Esophagus squamous epithelium (tissue), 5 donors: ENCODE measurements around the gene COL6A2. TPM values are rescaled to one million over a fixed set of nuclear protein-coding genes. Genes with fewer than 3 reads are reported as not detected.
"Not testable (repeated sequence)": the region's sequence is repeated elsewhere in the genome, so short reads cannot be mapped to it uniquely, and the experiment has no call there.

ENCODE experiments used
- DNase-seq: peaks from one replicate; lab custom pipeline; 2025; lab: John Stamatoyannopoulos, UW
- H3K27ac ChIP-seq, 4 donors: fragments of 200-600 bp; sonication (generic); one replicate each; pipeline ENCODE4 v1.5.1; 2016 to 2019; ENCODE audit warnings: mild to moderate bottlenecking in 1 of 4
- H3K27me3 ChIP-seq, 4 donors: fragments of 200-600 bp; sonication (generic); 1 replicate in 3 of 4; 2 replicates in 1 of 4; pipeline versions ENCODE4 v1.5.1 to v1.6.0; 2017 to 2021; ENCODE audit warnings: antibody characterized with exemption in 1 of 4
- H3K36me3 ChIP-seq, 3 donors: fragments of 200-600 bp; sonication (generic); one replicate each; pipeline ENCODE4 v1.5.1; 2016 to 2019
- H3K4me1 ChIP-seq, 3 donors: fragments of 200-600 bp; sonication (generic); one replicate each; pipeline ENCODE4 v1.5.1; 2017 to 2019
- H3K4me3 ChIP-seq, 4 donors: fragments of 200-600 bp; sonication (generic); 1 replicate in 3 of 4; 2 replicates in 1 of 4; pipeline ENCODE4 v1.5.1; 2016 to 2019; ENCODE audit warnings: mild to moderate bottlenecking in 2 of 4, moderate library complexity in 1 of 4
- H3K9me3 ChIP-seq, 3 donors: fragments of 200-600 bp; sonication (generic); one replicate each; pipeline ENCODE4 v1.5.1; 2016 to 2019
- POLR2A ChIP-seq, 4 donors: fragments of 450-650 bp; IDR thresholded peaks; one replicate each; pipeline ENCODE4 v1.6.1; 2017; ENCODE audit warnings: antibody characterized with exemption in 4 of 4, mild to moderate bottlenecking in 4 of 4, moderate library complexity in 3 of 4
- WGBS, 2 donors: methylation state at CpG; one replicate each; pipeline ENCODE4 v1.1.5; 2018; 5-methylcytosine and 5-hydroxymethylcytosine counted together
- intact Hi-C: fragments of 100-400 bp; cut with DNase I; formaldehyde crosslinking; loops from one replicate; pipeline ENCODE4 v1.15.0; 2022
- total RNA-seq, 4 donors: library from RNA; depleted of rRNA; stranded (reverse); fragments of >200 nt; gene quantifications; one replicate each; pipeline ENCODE4 v1.1.0, GENCODE V29; 2016
- TF ChIP-seq, protein P1 (sequence below), 6 experiments: fragments of 450-650 bp in 4 of 6; fragments of 200-600 bp in 2 of 6; sonication (generic) in 2 of 6; IDR thresholded peaks; one replicate each; pipeline ENCODE4 v1.5.1; 2016 to 2019; ENCODE audit warnings: antibody characterized with exemption in 6 of 6, mild to moderate bottlenecking in 4 of 6, moderate library complexity in 4 of 6
- donor health status: DM: yes; HTN: yes; CAD: no.

The COL6A2 gene
- total RNA-seq, 4 donors from 2014 or later: 23.0 to 328 (median 62.0) TPM

- WGBS, 2 donors: 12 to 63% methylated on average over 2 of the region's 2 CpGs
- Histone ChIP-seq H3K9me3 (peaks cover 0 to 4% (median 0%) of the 10 kb centered on the region in 3 donors), H3K4me3 (no peak overlapping the region), H3K27ac (no peak overlapping the region), H3K27me3 (peaks cover 0 to 12% (median 0%) of the 10 kb centered on the region in 4 donors), H3K4me1 (no peaks in the 10 kb centered on the region), H3K36me3 (no peaks in the 10 kb centered on the region)
- intact Hi-C loops: no loop called here
- TF ChIP-seq POLR2A (IDR thresholded peaks at IDR 0.05): no peak
- TF ChIP-seq, protein P1, sequence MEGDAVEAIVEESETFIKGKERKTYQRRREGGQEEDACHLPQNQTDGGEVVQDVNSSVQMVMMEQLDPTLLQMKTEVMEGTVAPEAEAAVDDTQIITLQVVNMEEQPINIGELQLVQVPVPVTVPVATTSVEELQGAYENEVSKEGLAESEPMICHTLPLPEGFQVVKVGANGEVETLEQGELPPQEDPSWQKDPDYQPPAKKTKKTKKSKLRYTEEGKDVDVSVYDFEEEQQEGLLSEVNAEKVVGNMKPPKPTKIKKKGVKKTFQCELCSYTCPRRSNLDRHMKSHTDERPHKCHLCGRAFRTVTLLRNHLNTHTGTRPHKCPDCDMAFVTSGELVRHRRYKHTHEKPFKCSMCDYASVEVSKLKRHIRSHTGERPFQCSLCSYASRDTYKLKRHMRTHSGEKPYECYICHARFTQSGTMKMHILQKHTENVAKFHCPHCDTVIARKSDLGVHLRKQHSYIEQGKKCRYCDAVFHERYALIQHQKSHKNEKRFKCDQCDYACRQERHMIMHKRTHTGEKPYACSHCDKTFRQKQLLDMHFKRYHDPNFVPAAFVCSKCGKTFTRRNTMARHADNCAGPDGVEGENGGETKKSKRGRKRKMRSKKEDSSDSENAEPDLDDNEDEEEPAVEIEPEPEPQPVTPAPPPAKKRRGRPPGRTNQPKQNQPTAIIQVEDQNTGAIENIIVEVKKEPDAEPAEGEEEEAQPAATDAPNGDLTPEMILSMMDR (IDR thresholded peaks at IDR 0.05): no peak
- DNase-seq: no peak
These were observed 73.7 kb downstream of the COL6A2 start for GRCh38 chr21:46171585-46171984.

DNA sequence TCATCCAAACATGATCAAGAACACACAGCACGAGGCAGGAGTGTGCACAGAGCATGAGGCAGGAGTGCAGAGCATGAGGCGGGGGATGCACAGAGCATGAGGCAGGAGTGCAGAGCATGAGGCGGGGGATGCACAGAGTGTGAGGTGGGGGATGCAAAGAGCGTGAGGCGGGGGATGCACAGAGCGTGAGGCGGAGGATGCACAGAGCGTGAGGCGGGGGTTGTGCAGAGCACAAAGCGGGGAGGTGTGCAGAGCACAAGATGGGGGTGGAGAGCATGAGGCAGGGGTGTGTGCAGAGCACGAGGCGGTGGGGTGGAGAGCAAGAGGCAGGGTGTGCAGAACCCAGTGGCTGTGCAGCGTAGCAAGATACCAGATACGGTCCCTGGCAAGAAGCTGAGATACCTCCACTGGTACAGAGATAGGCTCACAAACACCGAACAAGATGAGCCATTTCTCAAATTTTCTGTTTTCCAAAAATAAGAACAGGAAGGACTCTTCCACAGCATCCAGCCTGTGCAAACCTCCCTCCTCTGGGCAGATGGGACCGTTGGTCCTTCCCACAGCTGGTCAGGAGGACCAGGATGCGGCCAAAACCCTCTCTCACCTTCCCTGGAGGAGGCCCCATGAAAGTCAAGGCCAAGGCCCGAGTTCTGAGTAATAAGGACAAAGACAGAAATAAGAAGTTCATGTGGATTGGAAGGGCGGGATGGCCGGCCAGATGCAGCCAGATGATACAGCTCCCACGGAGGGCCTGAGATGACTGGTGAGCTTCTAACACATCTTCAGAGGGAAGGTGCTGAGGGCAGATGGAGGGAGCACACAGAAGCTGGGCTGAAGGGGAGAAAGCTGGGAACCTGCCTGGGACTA lies 74.3 kb downstream of the COL6A2 start:
- H3K27me3 ChIP-seq: peaks cover 0 to 12% (median 0%) of the 10 kb centered on the region in 4 donors
- intact Hi-C loops: no loop called here
- H3K36me3 ChIP-seq: no peaks in the 10 kb centered on the region
- TF ChIP-seq, protein P1 (IDR thresholded peaks at IDR 0.05): no peak
- TF ChIP-seq POLR2A (IDR thresholded peaks at IDR 0.05): no peak
- 82 to 86% methylated on average over 20 of the region's 21 CpGs for WGBS, 2 donors
- H3K27ac ChIP-seq: no peak overlapping the region
- no peak overlapping the region for H3K4me3 ChIP-seq
- DNase-seq: no peak
- H3K9me3 ChIP-seq: peaks cover 0 to 4% (median 3%) of the 10 kb centered on the region in 3 donors
- H3K4me1 ChIP-seq: no peaks in the 10 kb centered on the region

DNA sequence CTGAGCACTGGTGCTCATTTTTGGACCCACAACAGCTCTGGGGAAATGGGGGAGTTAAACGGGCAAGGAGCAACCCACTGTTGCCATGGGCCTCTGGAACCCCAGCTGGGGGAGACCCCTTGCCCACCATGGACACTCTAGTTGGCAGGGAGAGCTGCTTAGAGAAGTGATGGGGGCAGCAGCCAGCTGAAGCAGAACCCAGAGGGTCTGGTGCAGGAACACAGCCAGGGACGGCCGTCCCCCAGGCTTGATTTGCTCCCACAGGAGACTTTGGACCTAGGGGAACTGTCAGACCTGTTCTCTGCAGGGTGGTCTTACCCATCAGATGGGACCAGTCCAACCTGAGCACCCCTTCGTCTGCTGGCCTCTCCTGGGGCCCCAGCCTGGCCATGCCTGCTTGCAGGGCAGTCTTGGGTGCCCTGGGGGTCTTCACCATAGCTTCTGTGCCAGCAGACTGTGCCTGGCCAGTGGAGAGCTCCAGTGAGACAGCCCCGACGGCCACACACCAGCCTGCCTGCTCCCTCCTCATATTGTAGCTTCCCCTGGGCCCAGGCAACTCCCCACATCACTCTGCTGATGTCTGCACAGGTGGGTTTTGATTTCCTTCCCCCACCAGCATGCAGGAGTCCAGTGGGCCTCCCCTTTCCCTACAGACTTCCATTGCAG lies 75.1 kb downstream of the COL6A2 start:
- no peak overlapping the region for H3K27ac ChIP-seq
- peaks cover 0 to 12% (median 0%) of the 10 kb centered on the region in 4 donors for H3K27me3 ChIP-seq
- WGBS, 2 donors: 70 to 82% methylated on average over 2 to 4 of the region's 6 CpGs
- TF ChIP-seq POLR2A (IDR thresholded peaks at IDR 0.05): no peak
- TF ChIP-seq, protein P1 (IDR thresholded peaks at IDR 0.05): no peak
- peaks cover 0 to 4% (median 3%) of the 10 kb centered on the region in 3 donors for H3K9me3 ChIP-seq
- no peaks in the 10 kb centered on the region for H3K4me1 ChIP-seq
- H3K4me3 ChIP-seq: no peak overlapping the region
- no peaks in the 10 kb centered on the region for H3K36me3 ChIP-seq
- intact Hi-C loops: no loop called here
- no peak for DNase-seq

- intact Hi-C loops: no loop called here
- Histone ChIP-seq H3K4me3 (no peak overlapping the region), H3K9me3 (peaks cover 0 to 4% (median 3%) of the 10 kb centered on the region in 3 donors), H3K4me1 (no peaks in the 10 kb centered on the region), H3K36me3 (no peaks in the 10 kb centered on the region), H3K27ac (no peak overlapping the region), H3K27me3 (peaks cover 0 to 12% (median 0%) of the 10 kb centered on the region in 4 donors)
- DNase-seq: no peak
- WGBS, 2 donors: 100% methylated on average over 1 of the region's 1 CpG
- TF ChIP-seq, protein P1 (IDR thresholded peaks at IDR 0.05): no peak
- TF ChIP-seq POLR2A (IDR thresholded peaks at IDR 0.05): no peak
These were observed 75.7 kb downstream of the COL6A2 start for GRCh38 chr21:46173573-46173972.

DNA sequence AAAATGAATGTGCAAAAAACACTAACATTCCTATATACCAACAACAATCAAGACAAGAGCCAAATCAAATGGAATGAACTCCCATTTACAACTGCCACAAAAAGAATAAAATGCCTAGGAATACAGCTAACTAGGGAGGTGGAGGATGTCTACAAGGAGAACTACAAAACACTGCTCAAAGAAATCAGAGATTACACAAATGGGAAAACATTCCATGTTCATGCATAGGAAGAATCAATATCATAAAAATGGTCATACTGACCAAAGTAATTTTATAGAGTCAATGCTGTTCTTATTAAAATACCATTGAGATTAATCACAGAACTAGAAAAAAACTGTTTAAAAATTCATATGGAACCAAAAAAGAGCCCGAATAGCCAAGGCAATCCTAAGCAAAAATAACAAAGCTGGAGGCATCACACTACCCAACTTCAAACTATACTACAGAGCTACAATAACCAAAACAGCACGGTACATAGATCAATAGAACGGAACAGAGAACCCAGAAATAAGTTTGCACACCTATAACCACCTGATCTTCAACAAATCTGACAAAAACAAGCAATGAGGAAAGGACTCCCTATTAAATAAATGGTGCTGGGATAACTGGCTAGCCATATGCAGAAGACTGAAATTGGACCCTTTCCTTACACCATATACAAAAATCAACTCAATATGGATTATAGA lies 78.7 kb downstream of the COL6A2 start:
- H3K27me3 ChIP-seq: peaks cover 0 to 12% (median 0%) of the 10 kb centered on the region in 4 donors
- H3K9me3 ChIP-seq, DNase-seq, intact Hi-C loops, H3K4me1 ChIP-seq, H3K36me3 ChIP-seq, H3K27ac ChIP-seq, H3K4me3 ChIP-seq: not testable (repeated sequence)
- 87% methylated on average over 3 of the region's 3 CpGs for WGBS, 2 donors
